K562 (cell line): ENCODE data around the gene TMEM132D. TPM values are rescaled to one million over a fixed set of nuclear protein-coding genes. Genes with fewer than 3 reads are reported as not detected.

Experiments used
- ATAC-seq: fragments of 200-7000 bp; cut with Tn5 transposase; 3 replicates; pipeline ENCODE4 v1.9.1; 2020; ENCODE audit warnings: moderate library complexity
- BruUV-seq: library from RNA; stranded (reverse); fragments of 400-500 nt; replicated peaks from 2 replicates; lab custom pipeline; 2021; lab: Mats Ljungman, UMichigan
- CTCF ChIA-PET: fragments of 300-600 bp; formaldehyde crosslinking; extraction: SDS; loops from one replicate; lab custom pipeline; 2021; ENCODE audit warnings: low intra/inter-chr PET ratio; lab: Yijun Ruan, JAX
- POLR2A ChIA-PET: fragments of 300-600, 350-650 bp; sonication (Branson Sonifier 250); formaldehyde crosslinking; extraction: SDS; loops from one replicate; lab custom pipeline; 2021; ENCODE audit warnings: antibody characterized with exemption, inconsistent platforms; lab: Yijun Ruan, JAX
- DNase-seq, 4 experiments: peaks; one replicate each; pipeline versions ENCODE4 v3.0.0 to v3.0.0-alpha.2; 2011 to 2018; ENCODE audit warnings: low spot score in 3 of 4, mixed read lengths in 3 of 4; ENCODE audit errors: extremely low read depth in 1 of 4
- FAIRE-seq: peaks from 2 replicates; lab custom pipeline; 2011; peaks lifted over from hg19 to GRCh38; lab: Jason Lieb, UNC
- H2AFZ ChIP-seq: 2 replicates; pipeline ENCODE4 v1.6.0; 2011; ENCODE audit warnings: low read depth, low read length, control low read depth, inconsistent platforms
- H3K27ac ChIP-seq: fragments of 200-600 bp; 3 replicates; pipeline ENCODE4 v1.8.0; 2011; ENCODE audit warnings: low read depth, mild to moderate bottlenecking, control low read depth, inconsistent platforms, low read length, moderate library complexity, mixed read lengths; ENCODE audit errors: extremely low read depth
- H3K27me3 ChIP-seq, 2 experiments: fragments of 300-600 bp in 1 of 2; 2 replicates in 1 of 2; 3 replicates in 1 of 2; pipeline versions ENCODE4 v1.6.0 to v1.8.0; 2011; ENCODE audit warnings: inconsistent platforms in 2 of 2, low read length in 2 of 2, mild to moderate bottlenecking in 1 of 2, mixed read lengths in 1 of 2, moderate library complexity in 1 of 2; ENCODE audit not compliant: control insufficient read depth in 2 of 2, insufficient read depth in 2 of 2
- H3K36me3 ChIP-seq: fragments of 300-600 bp; 3 replicates; pipeline ENCODE4 v1.8.0; 2011; ENCODE audit warnings: mild to moderate bottlenecking, low read length, inconsistent platforms; ENCODE audit not compliant: control insufficient read depth, insufficient read depth
- H3K4me1 ChIP-seq, 2 experiments: fragments of 200-600 bp in 1 of 2; replicated peaks in 1 of 2; 2 replicates in 1 of 2; 3 replicates in 1 of 2; pipeline versions ENCODE4 v1.5.1 to v1.8.0; 2011; ENCODE audit warnings: inconsistent platforms in 2 of 2, low read length in 2 of 2, mild to moderate bottlenecking in 1 of 2, mixed read lengths in 1 of 2, moderate library complexity in 1 of 2; ENCODE audit not compliant: control insufficient read depth in 2 of 2, insufficient read depth in 2 of 2
- H3K4me2 ChIP-seq: 2 replicates; pipeline ENCODE4 v1.6.1; 2011; ENCODE audit warnings: low read length, control low read depth, inconsistent platforms, mixed read lengths; ENCODE audit not compliant: insufficient read depth
- H3K4me3 ChIP-seq: fragments of 200-600 bp; sonication (generic), shearing (Covaris generic); 2 replicates; pipeline ENCODE4 v1.5.1; 2016; ENCODE audit warnings: control low read depth, inconsistent platforms
- H3K79me2 ChIP-seq: fragments of 200-600 bp; 3 replicates; pipeline ENCODE4 v1.8.0; 2011; ENCODE audit warnings: low read length, inconsistent platforms; ENCODE audit not compliant: control insufficient read depth, insufficient read depth
- H3K9ac ChIP-seq, 2 experiments: 2 replicates each; pipeline versions ENCODE4 v1.6.0 to v1.6.1; 2011; ENCODE audit warnings: low read depth in 2 of 2, low read length in 2 of 2, control low read depth in 1 of 2, inconsistent platforms in 1 of 2, mild to moderate bottlenecking in 1 of 2, mixed read lengths in 1 of 2; ENCODE audit not compliant: insufficient read depth in 1 of 2
- H3K9me1 ChIP-seq: one replicate; pipeline ENCODE4 v1.6.0; 2011; ENCODE audit warnings: inconsistent platforms, mild to moderate bottlenecking, low read length, moderate library complexity; ENCODE audit not compliant: control insufficient read depth, insufficient read depth
- H3K9me3 ChIP-seq: replicated peaks from 2 replicates; pipeline ENCODE4 v1.5.1; 2011; ENCODE audit warnings: low read depth, low read length, inconsistent platforms; ENCODE audit not compliant: control insufficient read depth, insufficient read depth
- H4K20me1 ChIP-seq: replicated peaks from 2 replicates; pipeline ENCODE4 v1.6.1; 2011; ENCODE audit warnings: low read length, inconsistent platforms, mixed read lengths; ENCODE audit not compliant: control insufficient read depth, insufficient read depth
- AFF1 ChIP-seq, 2 experiments: fragments of 450-650 bp; IDR thresholded peaks; 2 replicates each; pipeline ENCODE4 v1.6.1; 2018; ENCODE audit warnings: mild to moderate bottlenecking in 2 of 2, low read depth in 1 of 2; ENCODE audit not compliant: partially characterized antibody in 2 of 2
- E2F4 ChIP-seq: sonication (generic); formaldehyde crosslinking; IDR thresholded peaks from 2 replicates; pipeline ENCODE4 v1.8.0; 2022; ENCODE audit warnings: mild to moderate bottlenecking, low read depth, missing genetic modification reagents
- ELF2 ChIP-seq: fragments of 250-450 bp; sonication (Bioruptor Pico); IDR thresholded peaks from 2 replicates; pipeline ENCODE4 v1.5.0; 2021; ENCODE audit warnings: mild to moderate bottlenecking
- ESRRA ChIP-seq: fragments of 450-650 bp; IDR thresholded peaks from 2 replicates; pipeline ENCODE4 v1.6.1; 2014; ENCODE audit warnings: low read depth, mild to moderate bottlenecking, moderate library complexity, borderline replicate concordance
- ETV1 ChIP-seq: fragments of 450-650 bp; conservative IDR thresholded peaks from 2 replicates; pipeline ENCODE4 v1.6.1; 2016; ENCODE audit warnings: missing genetic modification characterization, control low read depth, low read depth, missing compliant biosample characterization
- KDM1A ChIP-seq, 2 experiments: fragments of 450-650 bp; IDR thresholded peaks; 2 replicates each; pipeline ENCODE4 v1.6.1; 2016; ENCODE audit warnings: mild to moderate bottlenecking in 2 of 2
- PHTF2 ChIP-seq: fragments of 250-450 bp; sonication (Bioruptor Pico); IDR thresholded peaks from 2 replicates; pipeline ENCODE4 v1.5.0; 2021; ENCODE audit warnings: mild to moderate bottlenecking
- PURB ChIP-seq: sonication (generic); formaldehyde crosslinking; IDR thresholded peaks from 2 replicates; pipeline ENCODE4 v1.9.0; 2021; ENCODE audit warnings: low read depth, mild to moderate bottlenecking, missing genetic modification reagents
- YBX1 ChIP-seq: fragments of 450-650 bp; IDR thresholded peaks from 2 replicates; pipeline ENCODE4 v1.7.1; 2016; ENCODE audit warnings: mild to moderate bottlenecking
- ZNF121 ChIP-seq: sonication (generic); formaldehyde crosslinking; conservative IDR thresholded peaks from 2 replicates; pipeline ENCODE4 v1.8.0; 2022; ENCODE audit warnings: missing genetic modification reagents
- ZNF165 ChIP-seq: fragments of 250-450 bp; sonication (Bioruptor Pico); IDR thresholded peaks from 2 replicates; pipeline ENCODE4 v1.4.0; 2020; ENCODE audit warnings: borderline replicate concordance
- ZNF384 ChIP-seq: IDR thresholded peaks from 2 replicates; pipeline ENCODE4 v1.6.1; 2012; ENCODE audit warnings: low read depth, low read length, improper control_type of control experiment
- ZNF639 ChIP-seq, 2 experiments: fragments of 200-800 bp in 1 of 2; sonication (Bioruptor generic) in 1 of 2; sonication (generic) in 1 of 2; formaldehyde crosslinking in 1 of 2; IDR thresholded peaks in 1 of 2; conservative IDR thresholded peaks in 1 of 2; 2 replicates each; pipeline versions ENCODE4 v1.5.0 to v1.6.1; 2016 to 2020; ENCODE audit warnings: missing compliant biosample characterization in 1 of 2, missing genetic modification characterization in 1 of 2, missing genetic modification reagents in 1 of 2
- WGBS: fragments of 100-300 bp; shearing (Covaris generic); methylation state at CpG from one replicate; pipeline ENCODE4 v1.1.6; 2016; ENCODE audit warnings: low coverage, mixed read lengths; ENCODE audit not compliant: insufficient coverage; ENCODE audit errors: missing lambda C conversion rate; 5-methylcytosine and 5-hydroxymethylcytosine counted together
- in situ Hi-C: fragments of 300-500 bp; cut with MboI; formaldehyde crosslinking; loops from 4 replicates; pipeline ENCODE4 v1.15.0; 2018; ENCODE audit warnings: inconsistent platforms, mixed read lengths
- intact Hi-C: fragments of 100-400 bp; cut with micrococcal nuclease; formaldehyde crosslinking; loops from 2 replicates; pipeline ENCODE4 v1.14.2; 2022
- polyA plus RNA-seq, 8 experiments: library from polyadenylated mRNA; depleted of rRNA in 4 of 8; stranded (reverse) in 5 of 8; unstranded in 3 of 8; fragments of >200 nt; fragmentation: Nextera tagmentation in 2 of 8; fragmentation: Illumina TruSeq in 1 of 8; extraction: Ambion mirVana in 2 of 8; extraction: Trizol in 1 of 8; gene quantifications; 2 replicates each; pipeline versions ENCODE4 v1.2.1 to v1.2.3, GENCODE V29; 2011 to 2014; ENCODE audit warnings: inconsistent platforms in 1 of 8, missing spikeins in 1 of 8
- total RNA-seq, 7 experiments: library from RNA; depleted of rRNA in 6 of 7; stranded (reverse); fragments of >200 nt in 6 of 7; fragmentation: Illumina TruSeq in 2 of 7; extraction: Trizol in 2 of 7; gene quantifications; 2 replicates each; pipeline versions ENCODE4 v1.2.1 to v1.2.3, GENCODE V29; 2011 to 2021; ENCODE audit warnings: low replicate concordance in 1 of 7
- TF ChIP-seq, protein P1 (sequence below): fragments of 250-450 bp; sonication (Bioruptor Pico); IDR thresholded peaks from 2 replicates; pipeline ENCODE4 v1.8.0; 2021; ENCODE audit warnings: moderate library complexity, mild to moderate bottlenecking, inconsistent platforms

Gene TMEM132D
- total and polyA plus RNA-seq, 9 of the 15 experiments (the other 6 are each of a cell fraction or from before 2014, with no cell fraction given): not detected

GRCh38 chr12:129258781-129259318 is 645.0 kb downstream of the TMEM132D start:
- Histone ChIP-seq H3K27me3 (no peaks in the 10 kb centered on the region; a peak in 1 of 5 replicates), H4K20me1 (no peaks in the 10 kb centered on the region), H2AFZ (no peak overlapping the region), H3K9me1 (no peaks in the 10 kb centered on the region), H3K4me3 (no peak overlapping the region), H3K4me1 (no peaks in the 10 kb centered on the region), H3K9ac (no peak overlapping the region), H3K27ac (no peak overlapping the region), H3K36me3 (no peaks in the 10 kb centered on the region), H3K79me2 (no peaks in the 10 kb centered on the region), H3K4me2 (no peak overlapping the region), H3K9me3 (no peaks in the 10 kb centered on the region)
- 0% methylated on average over 5 of the region's 5 CpGs for WGBS
- intact Hi-C loops (no loop called here), in situ Hi-C loops (no loop called here)
- POLR2A ChIA-PET: no interaction called here
- BruUV-seq: no TSS peak
- ATAC-seq (no peak), DNase-seq (no peak), FAIRE-seq (no peak)
- CTCF ChIA-PET: no interaction called here
- TF ChIP-seq E2F4 (CRISPR knock-in tag) (no peak), PHTF2 (CRISPR knock-in tag) (no peak), AFF1 (IDR thresholded peaks at IDR 0.05; ENCODE audit: low read depth in 1 of 2, partially characterized antibody in 2 of 2) (no peak), ZNF384 (no peak), KDM1A (IDR thresholded peaks at IDR 0.05) (no peak), ZNF121 (CRISPR knock-in tag) (no peak), YBX1 (no peak), ZNF165 (CRISPR knock-in tag) (no peak), ESRRA (no peak), ELF2 (CRISPR knock-in tag) (no peak), PURB (no peak), ZNF639 (CRISPR knock-in tag; conservative IDR thresholded peaks at IDR 0.05 in 1 of 2, IDR thresholded peaks at IDR 0.05 in 1 of 2) (no peak), ETV1 (tag) (no peak)
- TF ChIP-seq, protein P1, sequence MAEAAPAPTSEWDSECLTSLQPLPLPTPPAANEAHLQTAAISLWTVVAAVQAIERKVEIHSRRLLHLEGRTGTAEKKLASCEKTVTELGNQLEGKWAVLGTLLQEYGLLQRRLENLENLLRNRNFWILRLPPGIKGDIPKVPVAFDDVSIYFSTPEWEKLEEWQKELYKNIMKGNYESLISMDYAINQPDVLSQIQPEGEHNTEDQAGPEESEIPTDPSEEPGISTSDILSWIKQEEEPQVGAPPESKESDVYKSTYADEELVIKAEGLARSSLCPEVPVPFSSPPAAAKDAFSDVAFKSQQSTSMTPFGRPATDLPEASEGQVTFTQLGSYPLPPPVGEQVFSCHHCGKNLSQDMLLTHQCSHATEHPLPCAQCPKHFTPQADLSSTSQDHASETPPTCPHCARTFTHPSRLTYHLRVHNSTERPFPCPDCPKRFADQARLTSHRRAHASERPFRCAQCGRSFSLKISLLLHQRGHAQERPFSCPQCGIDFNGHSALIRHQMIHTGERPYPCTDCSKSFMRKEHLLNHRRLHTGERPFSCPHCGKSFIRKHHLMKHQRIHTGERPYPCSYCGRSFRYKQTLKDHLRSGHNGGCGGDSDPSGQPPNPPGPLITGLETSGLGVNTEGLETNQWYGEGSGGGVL (CRISPR knock-in tag): no peak
